Progenitor cell of endocrine pancreas (in vitro differentiated cells): Measurements from ENCODE around the gene ZNF296. TPM values are rescaled to one million over a fixed set of nuclear protein-coding genes. Genes with fewer than 3 reads are reported as not detected.

ENCODE experiments used
- DNase-seq: peaks from one replicate; pipeline ENCODE4 v3.0.0; 2021; ENCODE audit warnings: low spot score; ENCODE audit not compliant: unreplicated experiment
- H3K27ac Mint-ChIP-seq: 2 replicates; pipeline ENCODE4 v1.8.0; 2021; ENCODE audit warnings: mild to moderate bottlenecking, moderate library complexity, mixed read lengths
- H3K27me3 Mint-ChIP-seq: 2 replicates; pipeline ENCODE4 v1.8.0; 2021; ENCODE audit warnings: mixed read lengths
- H3K36me3 Mint-ChIP-seq: 2 replicates; pipeline ENCODE4 v1.8.0; 2022; ENCODE audit warnings: mixed read lengths; ENCODE audit not compliant: insufficient read depth
- H3K4me1 Mint-ChIP-seq: 2 replicates; pipeline ENCODE4 v1.8.0; 2021; ENCODE audit warnings: low read depth, mixed read lengths
- H3K4me3 Mint-ChIP-seq: 2 replicates; pipeline ENCODE4 v1.8.0; 2021; ENCODE audit warnings: low read depth, mild to moderate bottlenecking, moderate library complexity, mixed read lengths
- H3K9me3 Mint-ChIP-seq: 2 replicates; pipeline ENCODE4 v1.8.0; 2021; ENCODE audit warnings: low read depth, mixed read lengths
- CTCF ChIP-seq: fragments of 200-600 bp; sonication (generic); IDR thresholded peaks from one replicate; pipeline ENCODE4 v1.5.0; 2021; ENCODE audit warnings: antibody characterized with exemption, mild to moderate bottlenecking; ENCODE audit not compliant: unreplicated experiment
- total RNA-seq: library from RNA; stranded (reverse); gene quantifications from 2 replicates; pipeline ENCODE4 v1.2.1, GENCODE V29; 2021

The ZNF296 gene
- total RNA-seq, 1 donor from 2014 or later, result 1.3 TPM

GRCh38 chr19:45051929-45052579 is 24.2 kb downstream of the ZNF296 start:
- Mint-ChIP-seq H3K9me3 (no peaks in the 10 kb centered on the region), H3K27ac (no peak overlapping the region), H3K36me3 (peaks cover 15% of the 10 kb centered on the region), H3K4me3 (no peak overlapping the region), H3K27me3 (no peaks in the 10 kb centered on the region), H3K4me1 (peaks cover 4% of the 10 kb centered on the region)
- no peak for DNase-seq
- TF ChIP-seq CTCF, result no peak

- peak overlapping the region; percentile 14 for H3K27ac Mint-ChIP-seq
- peaks cover 21% of the 10 kb centered on the region for H3K4me1 Mint-ChIP-seq
- DNase-seq, result no peak
- no peaks in the 10 kb centered on the region for H3K27me3 Mint-ChIP-seq
- H3K36me3 Mint-ChIP-seq, result peaks cover 18% of the 10 kb centered on the region
- no peak overlapping the region for H3K4me3 Mint-ChIP-seq
- no peaks in the 10 kb centered on the region for H3K9me3 Mint-ChIP-seq
- TF ChIP-seq CTCF, result no peak
Observed at GRCh38 chr19:45050036-45050435, 26.2 kb downstream of the ZNF296 start.

GRCh38 chr19:45049073-45049736 is 27.1 kb downstream of the ZNF296 start:
- TF ChIP-seq CTCF, result no peak
- no peak for DNase-seq
- H3K9me3 Mint-ChIP-seq, result no peaks in the 10 kb centered on the region
- H3K4me3 Mint-ChIP-seq, result no peak overlapping the region
- H3K27ac Mint-ChIP-seq, result peak overlapping the region; percentile 41
- peaks cover 19% of the 10 kb centered on the region for H3K36me3 Mint-ChIP-seq
- H3K27me3 Mint-ChIP-seq, result no peaks in the 10 kb centered on the region
- peaks cover 24% of the 10 kb centered on the region for H3K4me1 Mint-ChIP-seq

- Mint-ChIP-seq H3K27ac (peak overlapping the region; percentile 11), H3K9me3 (no peaks in the 10 kb centered on the region), H3K4me3 (no peak overlapping the region), H3K36me3 (peaks cover 17% of the 10 kb centered on the region), H3K4me1 (peaks cover 24% of the 10 kb centered on the region), H3K27me3 (no peaks in the 10 kb centered on the region)
- DNase-seq, result no peak
- TF ChIP-seq CTCF, result no peak
Observed at GRCh38 chr19:45047188-45047797, 29.0 kb downstream of the ZNF296 start.

GRCh38 chr19:45046355-45046754 is 29.9 kb downstream of the ZNF296 start:
- no peaks in the 10 kb centered on the region for H3K9me3 Mint-ChIP-seq
- H3K27me3 Mint-ChIP-seq, result no peaks in the 10 kb centered on the region
- no peak for TF ChIP-seq CTCF
- H3K4me1 Mint-ChIP-seq, result peaks cover 24% of the 10 kb centered on the region
- DNase-seq, result no peak
- no peak overlapping the region for H3K4me3 Mint-ChIP-seq
- peak overlapping the region; percentile 92 for H3K27ac Mint-ChIP-seq
- H3K36me3 Mint-ChIP-seq, result peaks cover 20% of the 10 kb centered on the region
